ENCODE data around the gene CKAP5.
A peak's percentile ranks its signal among the peaks of the same experiment; 100 is the strongest.
"Not testable (repeated sequence)": the region's sequence is repeated elsewhere in the genome, so short reads cannot be mapped to it uniquely, and the experiment has no call there.

The CKAP5 gene

GRCh38 chr11:46826310-46827044 lies 19.6 kb downstream of the CKAP5 start:
- CTCF ChIA-PET: interaction anchor here (0.7 to 2.2 kb wide), 8 partner anchors 12 to 351 kb away, joined by 3 to 8 read pairs (median 3); no protein-coding TSS in a partner anchor
- peak overlapping the region; percentile 81 for H3K4me3 ChIP-seq (ENCODE audit: low read depth, low read length)
- DNase-seq (ENCODE audit: low read depth, low spot score): no peak

GRCh38 chr11:46808799-46809431 lies 37.2 kb downstream of the CKAP5 start:
- ChIA-PET POLR2A (no interaction called here), CTCF (interaction anchor here (0.9 to 1.5 kb wide), 4 partner anchors 9 to 419 kb away, joined by 3 to 5 read pairs (median 4); no protein-coding TSS in a partner anchor)
- peak; percentile 19 for TF ChIP-seq CTCF (IDR thresholded peaks at IDR 0.05; ENCODE audit: insufficient read depth, low read length, missing control alignments)
- H3K4me3 ChIP-seq (ENCODE audit: low read depth, low read length): no peak overlapping the region
- DNase-seq (ENCODE audit: low read depth, low spot score): peak; percentile 9

More at GRCh38 chr11:46826310-46827044, 19.6 kb downstream of the CKAP5 start:
- peak; percentile 10 for TF ChIP-seq CTCF (IDR thresholded peaks at IDR 0.05; ENCODE audit: insufficient read depth, low read length, missing control alignments)
- POLR2A ChIA-PET: interaction anchor here (1.3 to 1.4 kb wide), 2 partner anchors 20 to 29 kb away, joined by 5 read pairs; partner anchors contain the start of gene CKAP5

GRCh38 chr11:46801694-46802470 lies 44.2 kb downstream of the CKAP5 start:
- POLR2A ChIA-PET: no interaction called here
- DNase-seq (ENCODE audit: low read depth, low spot score): no peak
- no peak overlapping the region for H3K4me3 ChIP-seq (ENCODE audit: low read depth, low read length)
- no peak for TF ChIP-seq CTCF (IDR thresholded peaks at IDR 0.05; ENCODE audit: insufficient read depth, low read length, missing control alignments)
- CTCF ChIA-PET: no interaction called here

GRCh38 chr11:46800177-46800576 lies 45.9 kb downstream of the CKAP5 start:
- ChIA-PET POLR2A (no interaction called here), CTCF (interaction anchor here (0.8 to 1.3 kb wide), 3 partner anchors 9 to 126 kb away, joined by 3 read pairs; no protein-coding TSS in a partner anchor)
- TF ChIP-seq CTCF (IDR thresholded peaks at IDR 0.05; ENCODE audit: insufficient read depth, low read length, missing control alignments): no peak
- DNase-seq (ENCODE audit: low read depth, low spot score): no peak
- no peak overlapping the region for H3K4me3 ChIP-seq (ENCODE audit: low read depth, low read length)

GRCh38 chr11:46799725-46800124 lies 46.4 kb downstream of the CKAP5 start:
- DNase-seq (ENCODE audit: low read depth, low spot score); POLR2A ChIA-PET; H3K4me3 ChIP-seq (ENCODE audit: low read depth, low read length): not testable (repeated sequence)
- CTCF ChIA-PET: interaction anchor here (0.8 to 1.3 kb wide), 3 partner anchors 10 to 125 kb away, joined by 3 read pairs; no protein-coding TSS in a partner anchor

- TF ChIP-seq CTCF (IDR thresholded peaks at IDR 0.05; ENCODE audit: insufficient read depth, low read length, missing control alignments): no peak
- CTCF ChIA-PET: no interaction called here
- POLR2A ChIA-PET: no interaction called here
- H3K4me3 ChIP-seq (ENCODE audit: low read depth, low read length): no peak overlapping the region
- DNase-seq (ENCODE audit: low read depth, low spot score): no peak
These were observed 67.7 kb downstream of the CKAP5 start for GRCh38 chr11:46778416-46778815.
